Measurements from ENCODE around the gene ZNF18. TPM values are rescaled to one million over a fixed set of nuclear protein-coding genes. Genes with fewer than 3 reads are reported as not detected.
"Not testable (repeated sequence)": the region's sequence is repeated elsewhere in the genome, so short reads cannot be mapped to it uniquely, and the experiment has no call there.

The ZNF18 gene
- total RNA-seq, 3 donors from 2014 or later: 5.3 to 7.5 (median 7.3) TPM

DNA sequence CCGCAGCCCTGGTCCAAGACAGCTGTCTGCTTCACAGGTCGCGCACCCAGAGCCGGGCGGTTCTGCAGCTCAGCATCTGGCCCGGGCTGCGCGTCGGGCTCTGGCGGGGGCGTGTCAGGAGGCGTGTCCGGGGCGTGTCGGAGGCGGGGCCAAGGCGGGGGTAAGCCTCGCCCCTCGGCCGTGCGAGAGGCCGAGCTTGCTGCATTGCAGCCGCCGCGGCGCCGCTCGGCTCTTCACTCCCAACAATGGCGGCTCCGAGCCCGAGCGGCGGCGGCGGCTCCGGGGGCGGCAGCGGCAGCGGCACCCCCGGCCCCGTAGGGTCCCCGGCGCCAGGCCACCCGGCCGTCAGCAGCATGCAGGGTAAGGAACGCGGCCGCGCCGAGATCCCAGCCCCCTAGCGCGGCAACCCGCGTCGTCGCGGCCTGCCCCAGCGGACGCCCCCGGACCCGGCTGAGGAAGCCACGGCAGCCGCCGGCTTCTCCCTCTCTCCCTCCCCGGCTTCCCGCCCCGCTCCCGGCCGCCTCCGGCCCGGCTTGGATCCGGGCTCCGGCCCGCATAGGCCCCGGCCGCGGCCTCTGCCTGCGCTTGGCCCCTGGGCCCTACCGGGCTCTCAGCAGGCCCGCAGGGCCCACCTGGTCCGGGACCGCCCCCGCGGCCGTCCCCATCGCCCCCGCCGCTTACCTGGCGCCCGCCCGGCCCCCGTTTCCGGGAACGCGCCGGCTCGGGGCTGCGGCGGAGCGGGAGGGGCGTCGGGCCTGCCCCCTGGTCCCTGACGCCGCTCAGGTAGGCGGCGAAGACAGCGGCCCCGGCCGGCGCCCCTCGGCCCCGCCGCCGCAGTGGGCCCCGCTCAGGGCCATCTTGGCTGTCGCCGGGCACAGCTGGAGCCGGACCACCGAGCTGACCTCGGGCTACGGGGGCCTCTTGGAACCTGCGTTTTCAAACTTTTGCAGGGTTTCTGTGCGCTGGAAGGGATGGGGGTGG lies 23.7 kb upstream of the ZNF18 start, which contains the start of gene MAP2K4:
TSS of gene MAP2K4 (plus strand) at position 236 of the 981 bp plus-strand sequence. CDS start at position 246, 10 bp downstream.
- no peaks in the 10 kb centered on the region for H3K9me3 Mint-ChIP-seq
- ATAC-seq (peak; percentile 96 to 97), DNase-seq (peak; percentile 97)
- no peaks in the 10 kb centered on the region for H3K36me3 Mint-ChIP-seq (ENCODE audit: insufficient read depth)
- peaks cover 46% of the 10 kb centered on the region for H3K4me1 Mint-ChIP-seq (ENCODE audit: low read depth)
- peak within 1 kb of the TSS; percentile 79 for H3K4me3 Mint-ChIP-seq
- H3K27me3 Mint-ChIP-seq (ENCODE audit: low read depth): no peaks in the 10 kb centered on the region

DNA sequence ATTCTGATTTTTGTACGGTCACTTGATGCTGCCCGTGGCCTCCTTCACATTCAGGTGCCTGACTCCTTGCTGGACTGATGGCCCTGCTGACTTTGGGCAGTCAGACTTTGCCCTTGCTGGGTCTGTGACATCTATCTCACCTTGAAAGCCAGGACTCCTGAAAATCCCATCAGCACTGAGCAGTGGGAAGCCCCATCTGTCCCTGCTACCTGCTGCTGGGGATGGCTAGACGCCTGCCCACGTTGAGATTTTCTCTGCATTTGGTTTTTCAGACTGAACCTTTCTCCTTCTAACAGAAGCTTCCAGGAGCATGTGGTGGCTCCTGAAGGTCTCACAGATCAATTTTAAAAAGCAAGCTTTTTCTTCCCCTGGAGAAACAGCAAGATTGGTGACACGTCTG lies 10.2 kb upstream of the ZNF18 start:
- no peaks in the 10 kb centered on the region for H3K9me3 Mint-ChIP-seq
- H3K36me3 Mint-ChIP-seq (ENCODE audit: insufficient read depth): no peaks in the 10 kb centered on the region
- ATAC-seq: no peak
- H3K4me1 Mint-ChIP-seq (ENCODE audit: low read depth): no peaks in the 10 kb centered on the region
- DNase-seq: no peak
- peaks cover 2% of the 10 kb centered on the region for H3K27me3 Mint-ChIP-seq (ENCODE audit: low read depth)
- no peak overlapping the region for H3K4me3 Mint-ChIP-seq

DNA sequence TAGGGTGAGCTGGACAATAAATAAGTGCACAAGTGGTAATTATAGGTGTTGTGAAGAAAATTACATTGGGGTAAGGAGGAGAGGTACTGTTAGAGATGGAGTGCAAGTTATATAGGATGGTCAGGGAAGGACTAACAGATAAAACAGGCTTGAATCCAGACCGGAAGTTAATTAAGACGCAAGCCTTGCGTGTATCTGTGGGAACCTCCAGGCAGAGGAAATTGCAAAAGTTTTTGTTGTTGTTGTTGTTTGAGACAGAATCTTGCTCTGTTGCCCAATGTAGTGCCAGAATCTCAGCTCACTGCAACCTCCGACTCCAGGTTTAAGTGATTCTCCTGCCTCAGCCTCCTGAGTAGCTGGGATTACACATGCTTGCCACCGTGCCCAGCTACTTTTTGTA lies 2.4 kb upstream of the ZNF18 start:
- no peaks in the 10 kb centered on the region for H3K36me3 Mint-ChIP-seq (ENCODE audit: insufficient read depth)
- H3K4me1 Mint-ChIP-seq (ENCODE audit: low read depth): peaks cover 17% of the 10 kb centered on the region
- H3K9me3 Mint-ChIP-seq: no peaks in the 10 kb centered on the region
- no peak for ATAC-seq
- DNase-seq: no peak
- H3K4me3 Mint-ChIP-seq: no peak overlapping the region
- H3K27me3 Mint-ChIP-seq (ENCODE audit: low read depth): no peaks in the 10 kb centered on the region

DNA sequence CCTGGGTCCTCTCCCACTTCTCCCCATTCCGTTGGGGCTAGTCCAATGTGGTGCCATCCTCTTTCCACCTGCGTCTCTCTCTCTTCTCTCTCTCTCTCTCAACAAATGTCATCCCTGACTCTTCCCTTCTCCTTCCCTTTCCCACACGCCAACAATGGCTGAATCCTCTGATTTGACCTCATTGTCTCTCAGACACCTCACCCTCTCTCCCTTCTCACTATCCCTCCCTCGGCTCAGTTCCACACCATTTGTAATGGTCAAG lies 628 bp upstream of the ZNF18 start:
- DNase-seq: no peak
- Mint-ChIP-seq H3K9me3 (no peaks in the 10 kb centered on the region), H3K27me3 (ENCODE audit: low read depth) (no peaks in the 10 kb centered on the region), H3K4me3 (peak overlapping the region; percentile 90), H3K4me1 (ENCODE audit: low read depth) (peaks cover 22% of the 10 kb centered on the region), H3K36me3 (ENCODE audit: insufficient read depth) (peaks cover 3% of the 10 kb centered on the region)
- no peak for ATAC-seq

DNA sequence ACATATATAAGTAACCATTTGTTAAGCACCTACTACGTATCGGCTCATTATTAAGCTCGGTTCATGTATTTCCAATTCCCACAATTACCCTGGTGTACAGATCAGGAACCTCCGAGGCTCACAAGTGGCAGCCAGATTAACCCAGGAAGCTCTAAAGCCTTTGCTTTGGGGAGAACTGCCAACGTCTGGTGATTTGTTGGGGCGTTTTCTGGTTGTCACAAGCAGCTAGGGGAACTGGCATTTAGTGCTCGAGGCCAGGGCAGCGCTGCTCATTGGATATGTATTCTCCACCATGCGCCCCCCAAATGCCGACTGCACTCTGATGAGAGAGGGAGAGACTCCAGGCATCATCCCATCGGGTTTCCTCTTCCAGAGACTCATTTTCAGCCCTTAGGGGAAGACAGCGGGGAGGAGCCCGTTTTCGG lies 541 bp downstream of the ZNF18 start:
- peak overlapping the region; percentile 90 for H3K4me3 Mint-ChIP-seq
- DNase-seq (no peak), ATAC-seq (peak; percentile 25 to 36)
- no peaks in the 10 kb centered on the region for H3K27me3 Mint-ChIP-seq (ENCODE audit: low read depth)
- H3K9me3 Mint-ChIP-seq: no peaks in the 10 kb centered on the region
- peaks cover 22% of the 10 kb centered on the region for H3K4me1 Mint-ChIP-seq (ENCODE audit: low read depth)
- H3K36me3 Mint-ChIP-seq (ENCODE audit: insufficient read depth): peaks cover 11% of the 10 kb centered on the region

DNA sequence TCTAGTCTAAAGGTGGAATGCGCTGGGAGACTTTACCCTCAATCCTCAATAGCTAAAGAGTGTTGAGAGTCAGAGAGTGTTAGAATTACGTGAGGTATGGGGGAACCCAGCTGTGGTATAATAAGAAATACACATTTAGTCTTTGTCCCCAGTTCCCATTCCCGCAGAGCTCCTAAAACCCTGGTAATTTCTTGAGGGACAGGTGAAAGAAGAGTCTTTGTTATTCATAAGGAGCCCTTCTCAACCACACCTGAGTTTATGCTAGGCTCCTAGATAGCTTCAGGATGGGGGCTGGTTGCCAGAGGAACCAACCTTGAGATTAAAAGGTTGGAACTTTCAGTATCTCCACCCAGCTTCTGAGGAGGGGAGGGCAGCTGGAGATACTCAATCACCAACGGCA lies 5.8 kb downstream of the ZNF18 start:
- Mint-ChIP-seq H3K36me3 (ENCODE audit: insufficient read depth) (peaks cover 42% of the 10 kb centered on the region), H3K9me3 (no peaks in the 10 kb centered on the region), H3K4me1 (ENCODE audit: low read depth) (peaks cover 22% of the 10 kb centered on the region), H3K27me3 (ENCODE audit: low read depth) (no peaks in the 10 kb centered on the region), H3K4me3 (no peak overlapping the region)
- DNase-seq (no peak), ATAC-seq (no peak)

DNA sequence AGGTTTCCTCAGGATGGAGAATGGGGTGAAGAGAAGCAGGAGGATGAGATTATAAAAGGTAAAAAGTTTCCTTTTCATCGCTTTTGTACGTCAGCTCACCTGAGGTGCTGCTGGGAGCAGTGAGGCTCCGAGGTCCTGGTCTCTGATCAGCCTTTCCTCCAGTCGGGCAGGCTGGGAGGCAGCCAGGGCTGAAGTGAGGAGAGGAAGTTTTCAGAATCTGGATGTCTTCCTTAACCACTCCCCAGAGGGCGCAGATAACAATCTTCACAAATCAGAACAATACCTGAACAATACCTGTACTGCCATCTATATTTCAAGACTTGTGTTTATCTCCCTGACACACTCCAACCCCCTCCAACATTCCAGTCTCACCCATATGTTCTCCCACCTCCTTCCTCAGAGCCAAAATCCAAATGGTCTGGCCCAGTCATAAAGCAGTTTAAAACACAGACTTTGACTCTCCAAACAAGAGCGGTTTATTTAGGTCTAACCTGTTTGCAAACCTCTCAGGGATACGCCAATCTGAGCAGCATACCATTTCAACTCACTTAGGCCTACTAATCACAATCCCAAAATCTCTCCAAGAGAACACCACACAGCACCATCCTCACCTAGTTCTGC lies 6.8 kb downstream of the ZNF18 start:
- ATAC-seq (no peak), DNase-seq (no peak)
- Mint-ChIP-seq H3K4me1 (ENCODE audit: low read depth) (peaks cover 18% of the 10 kb centered on the region), H3K4me3 (no peak overlapping the region), H3K36me3 (ENCODE audit: insufficient read depth) (peaks cover 42% of the 10 kb centered on the region), H3K27me3 (ENCODE audit: low read depth) (no peaks in the 10 kb centered on the region), H3K9me3 (no peaks in the 10 kb centered on the region)

DNA sequence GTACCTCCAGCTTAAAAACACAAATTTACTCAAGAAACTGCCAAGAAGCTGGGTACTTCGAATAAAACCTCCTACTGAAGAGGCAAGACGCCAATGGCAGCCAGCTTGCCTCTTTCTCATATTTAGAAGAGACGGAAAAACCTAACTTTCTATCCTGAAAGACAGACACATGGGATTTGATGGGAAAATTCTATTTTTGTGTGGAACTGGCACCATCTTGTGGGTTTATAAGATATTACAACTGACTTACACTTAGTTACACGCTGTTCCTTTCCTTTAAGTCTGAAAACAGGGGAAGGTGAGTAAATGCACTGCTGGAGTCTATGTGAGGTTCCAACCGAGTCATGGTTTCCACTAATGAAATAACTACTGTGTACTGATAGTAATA lies 10.3 kb downstream of the ZNF18 start:
- no peak for DNase-seq
- Mint-ChIP-seq H3K4me1 (ENCODE audit: low read depth) (peaks cover 9% of the 10 kb centered on the region), H3K9me3 (no peaks in the 10 kb centered on the region), H3K36me3 (ENCODE audit: insufficient read depth) (peaks cover 54% of the 10 kb centered on the region), H3K4me3 (no peak overlapping the region), H3K27me3 (ENCODE audit: low read depth) (no peaks in the 10 kb centered on the region)
- ATAC-seq: no peak

DNA sequence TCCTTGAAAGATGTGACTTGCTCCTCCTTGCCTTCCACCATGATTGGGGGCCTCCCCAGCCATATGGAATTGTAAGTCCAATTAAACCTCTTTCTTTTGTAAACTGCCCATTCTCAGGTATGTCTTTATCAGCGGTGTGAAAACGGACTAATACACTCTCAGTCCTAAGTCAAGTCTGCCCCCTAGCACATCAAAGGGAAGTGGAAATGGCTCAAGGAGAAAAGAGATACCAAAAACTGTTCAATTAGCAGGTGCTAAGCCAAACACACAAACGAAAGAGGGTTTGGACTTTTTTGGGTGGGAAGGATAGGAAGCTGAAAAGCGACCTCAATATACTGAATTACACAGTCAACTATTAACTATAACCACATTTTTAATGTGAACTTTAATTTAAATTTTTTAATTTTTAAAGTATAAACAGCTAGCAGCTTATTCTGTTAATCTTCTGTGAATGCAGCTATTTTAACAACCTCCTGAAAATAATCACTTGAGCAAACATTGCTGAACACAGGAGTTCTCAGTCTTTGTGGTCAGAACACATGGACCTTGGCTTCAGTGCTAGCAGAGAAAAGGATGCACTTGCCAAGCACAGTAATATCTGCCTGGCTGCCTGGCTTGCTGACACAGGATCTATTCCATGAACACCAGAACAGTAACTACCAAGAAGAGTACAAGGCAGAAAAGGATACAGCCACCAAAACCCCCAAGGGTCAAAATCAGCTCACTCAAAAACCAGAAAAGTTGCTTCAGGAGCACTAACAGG lies 10.9 kb downstream of the ZNF18 start:
- Mint-ChIP-seq H3K4me3 (no peak overlapping the region), H3K4me1 (ENCODE audit: low read depth) (peaks cover 9% of the 10 kb centered on the region), H3K9me3 (no peaks in the 10 kb centered on the region), H3K36me3 (ENCODE audit: insufficient read depth) (peaks cover 54% of the 10 kb centered on the region), H3K27me3 (ENCODE audit: low read depth) (no peaks in the 10 kb centered on the region)
- DNase-seq: no peak
- no peak for ATAC-seq

DNA sequence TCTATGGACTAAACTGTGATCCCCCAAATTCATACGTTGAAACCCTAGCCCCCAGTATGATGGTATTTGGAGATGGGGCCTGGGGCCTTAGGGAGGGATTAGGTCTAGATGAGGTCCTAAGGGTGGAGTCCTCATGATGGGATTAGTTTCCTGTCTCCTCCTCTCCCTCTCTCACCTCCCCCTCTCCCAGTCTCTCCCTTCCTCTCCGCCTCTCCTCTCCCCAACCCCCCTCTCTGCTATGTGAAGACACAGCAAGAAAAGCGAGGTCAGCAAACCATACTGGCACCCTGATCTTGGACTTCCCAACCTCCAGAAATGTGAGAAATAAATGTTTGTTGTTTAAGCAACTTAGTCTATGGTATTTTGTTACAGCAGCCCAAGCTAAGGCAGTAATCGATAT lies 15.4 kb downstream of the ZNF18 start:
- Mint-ChIP-seq H3K4me3 (no peak overlapping the region), H3K4me1 (ENCODE audit: low read depth) (no peaks in the 10 kb centered on the region), H3K36me3 (ENCODE audit: insufficient read depth) (peaks cover 53% of the 10 kb centered on the region), H3K27me3 (ENCODE audit: low read depth) (no peaks in the 10 kb centered on the region), H3K9me3 (no peaks in the 10 kb centered on the region)
- DNase-seq: no peak
- no peak for ATAC-seq

DNA sequence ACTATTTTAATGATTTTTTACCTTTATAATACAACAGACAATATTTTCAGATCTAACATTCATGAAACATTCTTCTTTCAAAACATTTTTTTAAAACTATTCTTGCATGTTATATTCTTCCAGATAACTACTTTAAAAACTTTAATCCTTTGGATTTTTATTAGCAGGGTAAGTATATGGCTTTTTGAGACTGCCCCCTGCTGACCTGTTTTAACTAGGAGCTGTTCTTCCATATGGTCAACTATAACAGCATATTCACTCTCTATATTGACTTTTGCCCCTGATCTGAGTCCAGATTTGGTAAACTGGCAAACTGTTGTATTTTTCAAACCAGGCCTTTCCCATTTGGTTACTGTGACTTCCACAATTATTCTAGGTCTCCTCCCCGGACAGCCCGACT lies 16.5 kb downstream of the ZNF18 start:
- ATAC-seq: no peak
- Mint-ChIP-seq H3K27me3 (ENCODE audit: low read depth) (no peaks in the 10 kb centered on the region), H3K4me3 (no peak overlapping the region), H3K9me3 (no peaks in the 10 kb centered on the region), H3K4me1 (ENCODE audit: low read depth) (no peaks in the 10 kb centered on the region), H3K36me3 (ENCODE audit: insufficient read depth) (peaks cover 60% of the 10 kb centered on the region)
- no peak for DNase-seq

DNA sequence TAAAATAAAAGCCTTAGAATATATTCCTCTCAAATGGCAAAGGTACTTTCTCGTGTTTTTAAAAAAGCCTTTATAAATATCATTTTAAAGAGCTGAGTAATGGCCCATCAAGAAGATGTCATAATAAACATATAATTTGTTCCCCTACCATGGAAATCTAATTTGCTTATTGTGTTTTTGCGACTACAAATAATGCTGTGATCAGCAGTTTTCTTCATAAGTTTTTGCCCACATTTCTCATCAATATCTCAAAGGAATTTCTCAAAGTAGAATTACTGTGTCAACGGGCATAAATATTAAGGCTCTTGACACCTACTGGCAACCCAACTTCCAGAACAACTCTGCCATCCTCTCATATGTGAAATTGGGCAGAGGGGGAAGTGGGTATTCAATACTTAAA lies 17.5 kb downstream of the ZNF18 start:
- ATAC-seq: no peak
- H3K9me3 Mint-ChIP-seq: no peaks in the 10 kb centered on the region
- H3K27me3 Mint-ChIP-seq (ENCODE audit: low read depth): no peaks in the 10 kb centered on the region
- DNase-seq: no peak
- H3K36me3 Mint-ChIP-seq (ENCODE audit: insufficient read depth): peaks cover 66% of the 10 kb centered on the region
- no peak overlapping the region for H3K4me3 Mint-ChIP-seq
- H3K4me1 Mint-ChIP-seq (ENCODE audit: low read depth): no peaks in the 10 kb centered on the region

DNA sequence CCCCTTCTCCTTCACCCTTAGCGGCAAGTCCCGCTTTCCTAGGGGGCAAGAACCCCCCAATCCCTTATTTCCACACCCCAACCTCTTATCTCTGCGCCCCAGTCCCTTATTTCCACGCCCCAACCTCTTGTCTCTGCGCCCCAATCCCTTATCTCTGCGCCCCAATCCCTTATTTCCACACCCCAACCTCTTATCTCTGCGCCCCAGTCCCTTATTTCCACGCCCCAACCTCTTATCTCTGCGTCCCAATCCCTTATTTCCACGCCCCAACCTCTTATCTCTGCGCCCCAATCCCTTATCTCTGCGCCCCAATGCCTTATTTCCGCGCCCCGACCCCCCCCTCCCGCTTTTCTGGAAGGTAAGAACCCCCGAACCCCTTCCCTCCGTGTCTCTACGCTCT lies 24.5 kb downstream of the ZNF18 start:
- H3K4me1 Mint-ChIP-seq (ENCODE audit: low read depth); DNase-seq; H3K4me3 Mint-ChIP-seq; ATAC-seq; H3K27me3 Mint-ChIP-seq (ENCODE audit: low read depth): not testable (repeated sequence)
- H3K36me3 Mint-ChIP-seq (ENCODE audit: insufficient read depth): peaks cover 53% of the 10 kb centered on the region
- peaks cover 22% of the 10 kb centered on the region for H3K9me3 Mint-ChIP-seq

DNA sequence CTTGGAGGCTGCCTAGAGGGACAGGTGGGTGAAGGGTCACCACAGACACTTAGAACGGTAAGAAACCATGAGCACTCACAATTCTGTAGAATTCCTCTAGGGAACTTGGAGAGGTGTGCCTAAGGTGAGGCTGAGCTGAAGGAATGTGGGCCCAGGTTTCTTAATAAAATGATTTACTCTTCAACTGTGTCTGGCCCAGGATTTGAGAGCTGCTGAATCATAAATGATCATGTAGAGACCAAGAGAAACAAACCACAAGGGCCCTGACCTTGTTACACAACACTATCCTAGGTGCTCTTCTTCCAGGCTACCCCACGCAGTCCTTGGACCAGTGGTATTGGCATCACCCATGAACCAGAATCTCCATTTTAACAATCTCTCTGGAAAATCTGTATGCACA lies 27.7 kb downstream of the ZNF18 start:
- H3K4me1 Mint-ChIP-seq (ENCODE audit: low read depth): no peaks in the 10 kb centered on the region
- no peak overlapping the region for H3K4me3 Mint-ChIP-seq
- no peak for DNase-seq
- peaks cover 48% of the 10 kb centered on the region for H3K9me3 Mint-ChIP-seq
- ATAC-seq: no peak
- peaks cover 49% of the 10 kb centered on the region for H3K36me3 Mint-ChIP-seq (ENCODE audit: insufficient read depth)
- H3K27me3 Mint-ChIP-seq (ENCODE audit: low read depth): no peaks in the 10 kb centered on the region
